B cell (primary cell): Measurements from ENCODE around the gene GOLGA6L2. TPM values are rescaled to one million over a fixed set of nuclear protein-coding genes. Genes with fewer than 3 reads are reported as not detected.

ENCODE experiments used
- ATAC-seq: fragments of 200-7000 bp; cut with Tn5 transposase; one replicate; pipeline ENCODE4 v1.10.0; 2021; ENCODE audit warnings: low read depth, mild to moderate bottlenecking, moderate number of reproducible peaks, moderate library complexity
- CTCF ChIA-PET: fragments of 350-600 bp; sonication (Branson Sonifier 250); formaldehyde crosslinking; loops from one replicate; lab custom pipeline; 2021; ENCODE audit warnings: antibody characterized with exemption, inconsistent platforms; lab: Charles Lee
- POLR2A ChIA-PET: fragments of 350-600 bp; sonication (Branson Sonifier 250); formaldehyde crosslinking; loops from one replicate; lab custom pipeline; 2021; ENCODE audit warnings: antibody characterized with exemption; lab: Charles Lee
- DNase-seq: peaks from one replicate; pipeline ENCODE4 v3.0.0; 2013
- H2AFZ ChIP-seq: 2 replicates; pipeline ENCODE4 v1.6.1; 2012; ENCODE audit warnings: mild to moderate bottlenecking, low read depth, low read length; ENCODE audit not compliant: insufficient read depth, poor library complexity, severe bottlenecking
- H3K27ac ChIP-seq, 2 donors: 1 replicate in 1 of 2; 2 replicates in 1 of 2; pipeline ENCODE4 v1.5.1; 2012 to 2013; ENCODE audit warnings: low read length in 2 of 2, mild to moderate bottlenecking in 2 of 2, moderate library complexity in 1 of 2
- H3K27me3 ChIP-seq, 4 experiments: fragments of 200-600 bp in 1 of 4; sonication (generic) in 1 of 4; replicated peaks in 1 of 4; 1 replicate in 2 of 4; 2 replicates in 2 of 4; pipeline versions ENCODE4 v1.6.1 to v1.7.0; 2013 to 2016; ENCODE audit warnings: low read length in 3 of 4, mild to moderate bottlenecking in 2 of 4, mixed read lengths in 1 of 4, moderate library complexity in 1 of 4; ENCODE audit not compliant: insufficient read depth in 4 of 4, control insufficient read depth in 3 of 4; ENCODE audit errors: control extremely low read depth in 1 of 4
- H3K36me3 ChIP-seq, 2 experiments: replicated peaks in 1 of 2; 1 replicate in 1 of 2; 2 replicates in 1 of 2; pipeline versions ENCODE4 v1.6.1 to v1.7.1; 2013; ENCODE audit warnings: low read length in 1 of 2; ENCODE audit not compliant: insufficient read depth in 2 of 2, control insufficient read depth in 1 of 2; ENCODE audit errors: control extremely low read depth in 1 of 2, extremely low read depth in 1 of 2
- H3K4me1 ChIP-seq, 2 donors: fragments of 200-600 bp in 1 of 2; sonication (generic) in 1 of 2; 1 replicate in 1 of 2; 2 replicates in 1 of 2; pipeline versions ENCODE4 v1.5.1 to v1.6.1; 2013 to 2017; ENCODE audit warnings: low read length in 2 of 2; ENCODE audit not compliant: control insufficient read depth in 2 of 2, insufficient read depth in 2 of 2
- H3K4me2 ChIP-seq: replicated peaks from 2 replicates; pipeline ENCODE3; 2012; ENCODE audit warnings: mild to moderate bottlenecking, low read depth, low read length; ENCODE audit not compliant: poor library complexity, severe bottlenecking
- H3K4me3 ChIP-seq, 5 experiments: fragments of 200-600 bp in 1 of 5; sonication (generic) in 1 of 5; 1 replicate in 3 of 5; 2 replicates in 2 of 5; pipeline versions ENCODE4 v1.5.1 to v1.7.0; 2011 to 2016; ENCODE audit warnings: low read length in 4 of 5, mild to moderate bottlenecking in 4 of 5, low read depth in 2 of 5, control low read depth in 1 of 5, moderate library complexity in 1 of 5; ENCODE audit not compliant: insufficient read depth in 1 of 5; ENCODE audit errors: control extremely low read depth in 1 of 5, extremely low read depth in 1 of 5
- H3K79me2 ChIP-seq: fragments of 200-600 bp; sonication (generic); one replicate; pipeline ENCODE4 v1.6.0; 2016; ENCODE audit warnings: low read length; ENCODE audit not compliant: control insufficient read depth, insufficient read depth
- H3K9ac ChIP-seq: fragments of 200-600 bp; sonication (generic); 2 replicates; pipeline ENCODE4 v1.6.1; 2017; ENCODE audit warnings: mild to moderate bottlenecking, low read length, moderate library complexity
- H3K9me3 ChIP-seq, 3 donors: one replicate each; pipeline versions ENCODE4 v1.6.1 to v1.7.1; 2013; ENCODE audit warnings: low read length in 2 of 3; ENCODE audit not compliant: control insufficient read depth in 2 of 3, insufficient read depth in 1 of 3; ENCODE audit errors: control extremely low read depth in 1 of 3
- H4K20me1 ChIP-seq: 2 replicates; pipeline ENCODE4 v1.6.0; 2012; ENCODE audit warnings: mild to moderate bottlenecking, low read length; ENCODE audit not compliant: insufficient read depth, control insufficient read depth, poor library complexity, severe bottlenecking
- H3K27ac Mint-ChIP-seq: one replicate; pipeline ENCODE4 v1.8.0; 2021; ENCODE audit warnings: mixed read lengths
- H3K27me3 Mint-ChIP-seq: one replicate; pipeline ENCODE4 v1.8.0; 2021; ENCODE audit warnings: mixed read lengths
- H3K4me1 Mint-ChIP-seq: one replicate; pipeline ENCODE4 v1.8.0; 2021; ENCODE audit warnings: mixed read lengths
- H3K4me3 Mint-ChIP-seq: one replicate; pipeline ENCODE4 v1.8.0; 2021; ENCODE audit warnings: mixed read lengths
- H3K9me3 Mint-ChIP-seq: one replicate; pipeline ENCODE4 v1.8.0; 2022; ENCODE audit warnings: mixed read lengths; ENCODE audit not compliant: insufficient read depth
- CTCF ChIP-seq: fragments of 200-600 bp; IDR thresholded peaks from one replicate; pipeline ENCODE4 v1.8.0; 2022; ENCODE audit warnings: antibody characterized with exemption, mild to moderate bottlenecking
- EZH2 ChIP-seq: IDR thresholded peaks from 2 replicates; pipeline ENCODE4 v1.6.1; 2012; ENCODE audit warnings: borderline replicate concordance, low read depth, mild to moderate bottlenecking, moderate library complexity, low read length; ENCODE audit not compliant: insufficient read depth, poor library complexity, severe bottlenecking
- WGBS: methylation state at CpG from one replicate; pipeline ENCODE4 v1.1.5; 2013; ENCODE audit warnings: missing lambda C conversion rate; ENCODE audit not compliant: insufficient coverage; 5-methylcytosine and 5-hydroxymethylcytosine counted together
- intact Hi-C: fragments of 100-400 bp; cut with micrococcal nuclease; formaldehyde crosslinking; loops from one replicate; pipeline ENCODE4 v1.10.0; 2022
- polyA plus RNA-seq: library from polyadenylated mRNA; depleted of rRNA; stranded (reverse); fragments of >200 nt; gene quantifications from 2 replicates; pipeline ENCODE4 v1.2.3, GENCODE V29; 2012
- total RNA-seq, 2 donors: library from RNA; stranded (reverse); fragments of 120-200 nt in 1 of 2; gene quantifications; 1 replicate in 1 of 2; 2 replicates in 1 of 2; pipeline versions ENCODE4 v1.2.3 to v1.2.4, GENCODE V29; 2013 to 2022

GOLGA6L2 gene
- total and polyA plus RNA-seq, 2 donors (not counting 1 experiment from before 2014, with no cell fraction given), result not detected

- Mint-ChIP-seq H3K9me3 (no peaks in the 10 kb centered on the region), H3K27ac (no peak overlapping the region), H3K4me1 (no peaks in the 10 kb centered on the region), H3K27me3 (no peaks in the 10 kb centered on the region), H3K4me3 (no peak overlapping the region)
- no peak overlapping the region for H3K4me3 ChIP-seq
- H3K9ac ChIP-seq, result no peak overlapping the region
- H3K4me2 ChIP-seq, result no peak overlapping the region
- no peaks in the 10 kb centered on the region for H3K36me3 ChIP-seq
- ATAC-seq (no peak), DNase-seq (no peak)
- TF ChIP-seq CTCF, result no peak
- no peak for TF ChIP-seq EZH2
- intact Hi-C loops, result no loop called here
- POLR2A ChIA-PET, result no interaction called here
- no peaks in the 10 kb centered on the region for H3K4me1 ChIP-seq
- WGBS, result 59% methylated on average over 3 of the region's 7 CpGs
- no peaks in the 10 kb centered on the region for H4K20me1 ChIP-seq
- no peak overlapping the region for H3K27ac ChIP-seq
- H3K27me3 ChIP-seq, result no peaks in the 10 kb centered on the region
- H3K9me3 ChIP-seq, result no peaks in the 10 kb centered on the region
- H3K79me2 ChIP-seq, result no peaks in the 10 kb centered on the region
- CTCF ChIA-PET, result no interaction called here
- no peak overlapping the region for H2AFZ ChIP-seq
These were observed 49.3 kb downstream of the GOLGA6L2 start for GRCh38 chr15:23397779-23398178.

GRCh38 chr15:23395832-23396231 lies 51.2 kb downstream of the GOLGA6L2 start:
- no peaks in the 10 kb centered on the region for H3K36me3 ChIP-seq
- H3K4me3 ChIP-seq, result no peak overlapping the region
- Mint-ChIP-seq H3K27me3 (no peaks in the 10 kb centered on the region), H3K4me3 (no peak overlapping the region), H3K27ac (no peak overlapping the region), H3K9me3 (no peaks in the 10 kb centered on the region), H3K4me1 (no peaks in the 10 kb centered on the region)
- no peak overlapping the region for H3K27ac ChIP-seq
- ATAC-seq, result no peak
- no peaks in the 10 kb centered on the region for H3K79me2 ChIP-seq
- H4K20me1 ChIP-seq, result no peaks in the 10 kb centered on the region
- DNase-seq, result no peak
- TF ChIP-seq EZH2 (no peak), CTCF (no peak)
- no peaks in the 10 kb centered on the region for H3K4me1 ChIP-seq
- H3K9ac ChIP-seq, result no peak overlapping the region
- CTCF ChIA-PET, result no interaction called here
- H3K4me2 ChIP-seq, result no peak overlapping the region
- POLR2A ChIA-PET, result no interaction called here
- WGBS, result 90% methylated on average over 3 of the region's 5 CpGs
- intact Hi-C loops, result no loop called here
- H3K27me3 ChIP-seq, result no peaks in the 10 kb centered on the region
- no peak overlapping the region for H2AFZ ChIP-seq
- peaks cover 0 to 3% (median 0%) of the 10 kb centered on the region in 3 donors for H3K9me3 ChIP-seq
